Transverse colon (tissue), 3 donors: Measurements from ENCODE around the gene SPECC1.

Source experiments
- POLR2A ChIP-seq: fragments of 450-650 bp; IDR thresholded peaks from one replicate; pipeline ENCODE4 v1.6.1; 2016; ENCODE audit warnings: antibody characterized with exemption, mild to moderate bottlenecking, moderate library complexity
- TF ChIP-seq, protein P1 (sequence below), 5 experiments: fragments of 200-600 bp in 3 of 5; fragments of 450-650 bp in 2 of 5; sonication (generic) in 3 of 5; IDR thresholded peaks; 1 replicate in 2 of 5; 2 replicates in 3 of 5; pipeline ENCODE4 v1.5.1; 2016 to 2017; ENCODE audit warnings: antibody characterized with exemption in 5 of 5, inconsistent platforms in 3 of 5, mild to moderate bottlenecking in 2 of 5, moderate library complexity in 1 of 5

DNA sequence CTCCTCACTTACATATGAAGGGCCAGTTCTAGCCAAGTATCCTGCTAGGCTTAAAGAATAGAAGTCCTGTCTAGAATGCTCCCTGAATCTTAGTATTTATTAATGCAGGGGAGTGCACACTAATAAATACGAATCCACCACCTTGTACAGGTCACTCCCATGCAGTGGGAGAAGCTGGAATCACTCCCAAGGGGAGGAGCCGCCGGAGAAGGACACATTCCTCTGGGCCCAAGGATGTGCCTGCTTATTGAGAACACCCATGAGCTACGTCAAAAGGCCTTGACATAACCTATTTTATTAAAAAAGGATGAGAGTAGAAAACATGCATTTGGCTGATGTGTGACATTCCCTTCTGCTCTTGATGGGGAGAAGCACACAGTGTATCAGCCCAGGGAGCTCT lies 223.5 kb downstream of the SPECC1 start:
- TF ChIP-seq, protein P1, sequence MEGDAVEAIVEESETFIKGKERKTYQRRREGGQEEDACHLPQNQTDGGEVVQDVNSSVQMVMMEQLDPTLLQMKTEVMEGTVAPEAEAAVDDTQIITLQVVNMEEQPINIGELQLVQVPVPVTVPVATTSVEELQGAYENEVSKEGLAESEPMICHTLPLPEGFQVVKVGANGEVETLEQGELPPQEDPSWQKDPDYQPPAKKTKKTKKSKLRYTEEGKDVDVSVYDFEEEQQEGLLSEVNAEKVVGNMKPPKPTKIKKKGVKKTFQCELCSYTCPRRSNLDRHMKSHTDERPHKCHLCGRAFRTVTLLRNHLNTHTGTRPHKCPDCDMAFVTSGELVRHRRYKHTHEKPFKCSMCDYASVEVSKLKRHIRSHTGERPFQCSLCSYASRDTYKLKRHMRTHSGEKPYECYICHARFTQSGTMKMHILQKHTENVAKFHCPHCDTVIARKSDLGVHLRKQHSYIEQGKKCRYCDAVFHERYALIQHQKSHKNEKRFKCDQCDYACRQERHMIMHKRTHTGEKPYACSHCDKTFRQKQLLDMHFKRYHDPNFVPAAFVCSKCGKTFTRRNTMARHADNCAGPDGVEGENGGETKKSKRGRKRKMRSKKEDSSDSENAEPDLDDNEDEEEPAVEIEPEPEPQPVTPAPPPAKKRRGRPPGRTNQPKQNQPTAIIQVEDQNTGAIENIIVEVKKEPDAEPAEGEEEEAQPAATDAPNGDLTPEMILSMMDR (IDR thresholded peaks at IDR 0.05), result no peak
- TF ChIP-seq POLR2A, result no peak
